HepG2 (cell line): ENCODE measurements around the gene TM4SF5. TPM values are rescaled to one million over a fixed set of nuclear protein-coding genes. Genes with fewer than 3 reads are reported as not detected.

ENCODE experiments used
- KMT2B ChIP-seq: IDR thresholded peaks from 2 replicates; pipeline ENCODE4 v1.6.1; 2016; ENCODE audit warnings: missing genetic modification reagents, missing compliant biosample characterization
- MBNL3 ChIP-seq: fragments of 250-450 bp; sonication (Bioruptor Pico); conservative IDR thresholded peaks from 2 replicates; pipeline ENCODE4 v1.8.0; 2022; ENCODE audit warnings: mild to moderate bottlenecking, inconsistent platforms
- PHF8 ChIP-seq: sonication (generic); formaldehyde crosslinking; IDR thresholded peaks from 2 replicates; pipeline ENCODE4 v1.5.0; 2020; ENCODE audit warnings: missing genetic modification reagents
- ZNF136 ChIP-seq: sonication (generic); formaldehyde crosslinking; IDR thresholded peaks from 2 replicates; pipeline ENCODE4 v1.8.1; 2022; ENCODE audit warnings: low read depth, mild to moderate bottlenecking, moderate library complexity, missing genetic modification reagents
- ZNF207 ChIP-seq: fragments of 450-650 bp; IDR thresholded peaks from 2 replicates; pipeline ENCODE4 v1.6.1; 2016; ENCODE audit warnings: antibody characterized with exemption, borderline replicate concordance
- ZNF24 ChIP-seq: fragments of 450-650 bp; IDR thresholded peaks from 2 replicates; pipeline ENCODE4 v1.6.1; 2017; ENCODE audit warnings: antibody characterized with exemption, mild to moderate bottlenecking
- ZNF33A ChIP-seq: sonication (generic); formaldehyde crosslinking; IDR thresholded peaks from 2 replicates; pipeline ENCODE4 v1.5.1; 2020; ENCODE audit warnings: missing genetic modification reagents, mild to moderate bottlenecking, moderate library complexity, borderline replicate concordance
- ZNF34 ChIP-seq: sonication (generic); formaldehyde crosslinking; IDR thresholded peaks from 2 replicates; pipeline ENCODE4 v1.4.0; 2020; ENCODE audit warnings: mild to moderate bottlenecking, missing genetic modification reagents, borderline replicate concordance
- ZNF563 ChIP-seq: sonication (generic); formaldehyde crosslinking; IDR thresholded peaks from 2 replicates; pipeline ENCODE4 v1.8.0; 2022; ENCODE audit warnings: mild to moderate bottlenecking, moderate library complexity, missing genetic modification reagents
- ZNF564 ChIP-seq: sonication (generic); formaldehyde crosslinking; IDR thresholded peaks from 2 replicates; pipeline ENCODE4 v1.8.1; 2023; ENCODE audit warnings: mild to moderate bottlenecking, missing genetic modification reagents
- ZNF678 ChIP-seq: sonication (generic); formaldehyde crosslinking; IDR thresholded peaks from 2 replicates; pipeline ENCODE4 v1.4.0; 2020; ENCODE audit warnings: mild to moderate bottlenecking, missing genetic modification reagents
- ZNF816 ChIP-seq: sonication (generic); formaldehyde crosslinking; IDR thresholded peaks from 2 replicates; pipeline ENCODE4 v1.8.0; 2022; ENCODE audit warnings: missing genetic modification reagents, mild to moderate bottlenecking, borderline replicate concordance
- ZSCAN22 ChIP-seq: sonication (generic); formaldehyde crosslinking; IDR thresholded peaks from 2 replicates; pipeline ENCODE4 v1.4.0; 2020; ENCODE audit warnings: mild to moderate bottlenecking, missing genetic modification reagents
- polyA plus RNA-seq, 8 experiments: library from polyadenylated mRNA; depleted of rRNA in 3 of 8; stranded (reverse) in 7 of 8; unstranded in 1 of 8; fragments of >200 nt; fragmentation: Illumina TruSeq in 4 of 8; extraction: Trizol in 4 of 8; gene quantifications; 2 replicates each; pipeline versions ENCODE4 v1.2.1 to v1.2.3, GENCODE V29; 2011 to 2016; ENCODE audit warnings: low read depth in 4 of 8, missing spikeins in 1 of 8, mixed read lengths in 1 of 8; ENCODE audit not compliant: insufficient read depth in 1 of 8
- total RNA-seq, 5 experiments: library from RNA; depleted of rRNA; stranded (reverse); fragments of >200 nt; fragmentation: Illumina TruSeq; extraction: Trizol; gene quantifications; 2 replicates each; pipeline ENCODE4 v1.2.3, GENCODE V29; 2016; ENCODE audit warnings: low read depth in 1 of 5
- TF ChIP-seq, protein P1 (sequence below): sonication (generic); formaldehyde crosslinking; conservative IDR thresholded peaks from 2 replicates; pipeline ENCODE4 v1.4.0; 2020; ENCODE audit warnings: missing genetic modification reagents
- TF ChIP-seq, protein P2 (sequence below): sonication (generic); formaldehyde crosslinking; IDR thresholded peaks from 2 replicates; pipeline ENCODE4 v1.4.0; 2020; ENCODE audit warnings: missing genetic modification reagents, low read depth, mild to moderate bottlenecking, borderline replicate concordance
- TF ChIP-seq, protein P3 (sequence below): sonication (generic); formaldehyde crosslinking; IDR thresholded peaks from 2 replicates; pipeline ENCODE4 v1.5.0; 2020; ENCODE audit warnings: mild to moderate bottlenecking, missing genetic modification reagents, borderline replicate concordance
- TF ChIP-seq, protein P4 (sequence below): sonication (generic); formaldehyde crosslinking; IDR thresholded peaks from 2 replicates; pipeline ENCODE4 v1.5.1; 2020; ENCODE audit warnings: missing genetic modification reagents, mild to moderate bottlenecking, borderline replicate concordance

Gene TM4SF5
- total and polyA plus RNA-seq, 2 of the 13 experiments (the other 11 are each of a cell fraction or from before 2014, with no cell fraction given), result 30.1 to 126 TPM

DNA sequence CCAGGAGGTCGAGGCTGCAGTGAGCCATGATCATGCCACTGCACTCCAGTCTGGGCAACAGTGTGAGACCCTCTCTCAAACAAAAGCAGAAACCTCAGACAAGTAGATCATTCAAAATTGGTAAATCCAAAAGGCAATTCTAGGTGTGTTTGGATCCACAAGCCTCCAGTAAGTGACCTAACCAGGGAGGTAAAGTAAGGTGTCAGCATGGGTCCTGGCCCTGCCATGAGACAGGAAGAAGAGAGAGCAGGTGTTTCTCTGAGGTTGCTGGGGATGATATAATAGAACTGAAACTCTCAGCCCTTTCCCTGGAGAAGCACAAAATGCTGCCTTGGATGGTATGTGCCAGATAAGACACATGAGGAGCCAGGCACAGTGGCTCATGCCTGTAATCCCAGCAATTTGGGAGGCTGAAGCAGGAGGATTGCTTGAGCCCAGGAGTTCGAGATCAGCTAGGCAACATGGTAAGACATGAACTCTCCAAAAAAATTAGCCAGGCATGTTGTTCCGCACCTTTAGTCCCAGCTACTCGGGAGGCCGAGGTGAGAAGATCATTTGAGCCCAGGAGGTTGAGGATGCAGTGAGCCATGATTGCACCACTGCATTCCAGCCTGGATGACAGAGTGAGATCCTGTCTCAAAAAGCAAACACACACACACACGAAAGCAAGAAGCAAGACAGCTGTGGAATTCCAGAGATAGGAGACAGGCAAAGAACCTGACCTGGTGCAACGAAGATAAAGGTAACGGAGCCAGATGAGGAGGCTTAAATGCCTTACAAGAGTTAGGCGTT, 6.5 kb downstream of the TM4SF5 start (continued):
- TF ChIP-seq, protein P1, sequence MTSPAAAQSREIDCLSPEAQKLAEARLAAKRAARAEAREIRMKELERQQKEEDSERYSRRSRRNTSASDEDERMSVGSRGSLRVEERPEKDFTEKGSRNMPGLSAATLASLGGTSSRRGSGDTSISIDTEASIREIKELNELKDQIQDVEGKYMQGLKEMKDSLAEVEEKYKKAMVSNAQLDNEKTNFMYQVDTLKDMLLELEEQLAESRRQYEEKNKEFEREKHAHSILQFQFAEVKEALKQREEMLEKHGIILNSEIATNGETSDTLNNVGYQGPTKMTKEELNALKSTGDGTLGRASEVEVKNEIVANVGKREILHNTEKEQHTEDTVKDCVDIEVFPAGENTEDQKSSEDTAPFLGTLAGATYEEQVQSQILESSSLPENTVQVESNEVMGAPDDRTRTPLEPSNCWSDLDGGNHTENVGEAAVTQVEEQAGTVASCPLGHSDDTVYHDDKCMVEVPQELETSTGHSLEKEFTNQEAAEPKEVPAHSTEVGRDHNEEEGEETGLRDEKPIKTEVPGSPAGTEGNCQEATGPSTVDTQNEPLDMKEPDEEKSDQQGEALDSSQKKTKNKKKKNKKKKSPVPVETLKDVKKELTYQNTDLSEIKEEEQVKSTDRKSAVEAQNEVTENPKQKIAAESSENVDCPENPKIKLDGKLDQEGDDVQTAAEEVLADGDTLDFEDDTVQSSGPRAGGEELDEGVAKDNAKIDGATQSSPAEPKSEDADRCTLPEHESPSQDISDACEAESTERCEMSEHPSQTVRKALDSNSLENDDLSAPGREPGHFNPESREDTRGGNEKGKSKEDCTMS, result no peak
- no peak for TF ChIP-seq ZNF563 (CRISPR knock-in tag)
- no peak for TF ChIP-seq ZNF136 (CRISPR knock-in tag)
- TF ChIP-seq, protein P2, sequence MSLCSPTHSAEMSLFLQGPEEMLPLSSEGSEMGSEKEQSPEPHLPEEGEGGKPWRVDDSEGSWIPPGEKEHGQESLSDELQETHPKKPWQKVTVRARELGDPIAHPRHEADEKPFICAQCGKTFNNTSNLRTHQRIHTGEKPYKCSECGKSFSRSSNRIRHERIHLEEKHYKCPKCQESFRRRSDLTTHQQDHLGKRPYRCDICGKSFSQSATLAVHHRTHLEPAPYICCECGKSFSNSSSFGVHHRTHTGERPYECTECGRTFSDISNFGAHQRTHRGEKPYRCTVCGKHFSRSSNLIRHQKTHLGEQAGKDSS, result no peak; the same call in 1 of the 2 replicates
- TF ChIP-seq, protein P3, sequence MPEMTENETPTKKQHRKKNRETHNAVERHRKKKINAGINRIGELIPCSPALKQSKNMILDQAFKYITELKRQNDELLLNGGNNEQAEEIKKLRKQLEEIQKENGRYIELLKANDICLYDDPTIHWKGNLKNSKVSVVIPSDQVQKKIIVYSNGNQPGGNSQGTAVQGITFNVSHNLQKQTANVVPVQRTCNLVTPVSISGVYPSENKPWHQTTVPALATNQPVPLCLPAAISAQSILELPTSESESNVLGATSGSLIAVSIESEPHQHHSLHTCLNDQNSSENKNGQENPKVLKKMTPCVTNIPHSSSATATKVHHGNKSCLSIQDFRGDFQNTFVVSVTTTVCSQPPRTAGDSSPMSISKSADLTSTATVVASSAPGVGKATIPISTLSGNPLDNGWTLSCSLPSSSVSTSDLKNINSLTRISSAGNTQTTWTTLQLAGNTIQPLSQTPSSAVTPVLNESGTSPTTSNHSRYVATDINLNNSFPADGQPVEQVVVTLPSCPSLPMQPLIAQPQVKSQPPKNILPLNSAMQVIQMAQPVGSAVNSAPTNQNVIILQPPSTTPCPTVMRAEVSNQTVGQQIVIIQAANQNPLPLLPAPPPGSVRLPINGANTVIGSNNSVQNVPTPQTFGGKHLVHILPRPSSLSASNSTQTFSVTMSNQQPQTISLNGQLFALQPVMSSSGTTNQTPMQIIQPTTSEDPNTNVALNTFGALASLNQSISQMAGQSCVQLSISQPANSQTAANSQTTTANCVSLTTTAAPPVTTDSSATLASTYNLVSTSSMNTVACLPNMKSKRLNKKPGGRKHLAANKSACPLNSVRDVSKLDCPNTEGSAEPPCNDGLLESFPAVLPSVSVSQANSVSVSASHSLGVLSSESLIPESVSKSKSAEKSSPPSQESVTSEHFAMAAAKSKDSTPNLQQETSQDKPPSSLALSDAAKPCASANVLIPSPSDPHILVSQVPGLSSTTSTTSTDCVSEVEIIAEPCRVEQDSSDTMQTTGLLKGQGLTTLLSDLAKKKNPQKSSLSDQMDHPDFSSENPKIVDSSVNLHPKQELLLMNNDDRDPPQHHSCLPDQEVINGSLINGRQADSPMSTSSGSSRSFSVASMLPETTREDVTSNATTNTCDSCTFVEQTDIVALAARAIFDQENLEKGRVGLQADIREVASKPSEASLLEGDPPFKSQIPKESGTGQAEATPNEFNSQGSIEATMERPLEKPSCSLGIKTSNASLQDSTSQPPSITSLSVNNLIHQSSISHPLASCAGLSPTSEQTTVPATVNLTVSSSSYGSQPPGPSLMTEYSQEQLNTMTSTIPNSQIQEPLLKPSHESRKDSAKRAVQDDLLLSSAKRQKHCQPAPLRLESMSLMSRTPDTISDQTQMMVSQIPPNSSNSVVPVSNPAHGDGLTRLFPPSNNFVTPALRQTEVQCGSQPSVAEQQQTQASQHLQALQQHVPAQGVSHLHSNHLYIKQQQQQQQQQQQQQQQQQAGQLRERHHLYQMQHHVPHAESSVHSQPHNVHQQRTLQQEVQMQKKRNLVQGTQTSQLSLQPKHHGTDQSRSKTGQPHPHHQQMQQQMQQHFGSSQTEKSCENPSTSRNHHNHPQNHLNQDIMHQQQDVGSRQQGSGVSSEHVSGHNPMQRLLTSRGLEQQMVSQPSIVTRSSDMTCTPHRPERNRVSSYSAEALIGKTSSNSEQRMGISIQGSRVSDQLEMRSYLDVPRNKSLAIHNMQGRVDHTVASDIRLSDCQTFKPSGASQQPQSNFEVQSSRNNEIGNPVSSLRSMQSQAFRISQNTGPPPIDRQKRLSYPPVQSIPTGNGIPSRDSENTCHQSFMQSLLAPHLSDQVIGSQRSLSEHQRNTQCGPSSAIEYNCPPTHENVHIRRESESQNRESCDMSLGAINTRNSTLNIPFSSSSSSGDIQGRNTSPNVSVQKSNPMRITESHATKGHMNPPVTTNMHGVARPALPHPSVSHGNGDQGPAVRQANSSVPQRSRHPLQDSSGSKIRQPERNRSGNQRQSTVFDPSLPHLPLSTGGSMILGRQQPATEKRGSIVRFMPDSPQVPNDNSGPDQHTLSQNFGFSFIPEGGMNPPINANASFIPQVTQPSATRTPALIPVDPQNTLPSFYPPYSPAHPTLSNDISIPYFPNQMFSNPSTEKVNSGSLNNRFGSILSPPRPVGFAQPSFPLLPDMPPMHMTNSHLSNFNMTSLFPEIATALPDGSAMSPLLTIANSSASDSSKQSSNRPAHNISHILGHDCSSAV (CRISPR knock-in tag), result no peak
- no peak for TF ChIP-seq ZNF24
- TF ChIP-seq PHF8, result peak; percentile 62
- TF ChIP-seq ZNF678 (CRISPR knock-in tag), result no peak
- TF ChIP-seq ZNF33A (CRISPR knock-in tag), result no peak
- TF ChIP-seq, protein P4, sequence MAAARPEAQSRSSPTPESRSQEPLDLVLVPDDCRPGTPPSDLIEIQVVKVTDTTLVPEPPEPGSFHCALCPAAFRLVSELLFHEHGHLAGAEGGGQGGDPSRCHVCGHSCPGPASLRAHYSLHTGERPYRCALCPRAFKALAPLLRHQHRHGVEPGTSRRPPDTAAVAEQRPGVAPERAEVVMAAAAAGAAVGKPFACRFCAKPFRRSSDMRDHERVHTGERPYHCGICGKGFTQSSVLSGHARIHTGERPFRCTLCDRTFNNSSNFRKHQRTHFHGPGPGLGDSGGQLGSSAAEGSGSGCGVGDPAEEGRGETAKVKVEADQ (CRISPR knock-in tag), result no peak
- no peak for TF ChIP-seq ZNF207
- no peak for TF ChIP-seq ZNF34 (CRISPR knock-in tag)
- TF ChIP-seq ZNF816 (CRISPR knock-in tag), result no peak
- TF ChIP-seq ZSCAN22 (CRISPR knock-in tag), result no peak
- peak; percentile 49; the same call in 1 of the 2 replicates for TF ChIP-seq ZNF564
- TF ChIP-seq KMT2B, result peak; percentile 71; the same call in 1 of the 2 replicates
- no peak for TF ChIP-seq MBNL3 (CRISPR knock-in tag)
